HG02642 (cell line): Measurements from ENCODE around the gene HOMER2.
"Not testable (repeated sequence)": the region's sequence is repeated elsewhere in the genome, so short reads cannot be mapped to it uniquely, and the experiment has no call there.

Experiments
- ATAC-seq: cut with Tn5 transposase; IDR thresholded peaks from one replicate; pipeline ENCODE4 v1.9.1; 2021; ENCODE audit warnings: mild to moderate bottlenecking; ENCODE audit not compliant: unreplicated experiment, poor library complexity

HOMER2 gene

GRCh38 chr15:82843566-82843965, 109.0 kb downstream of the HOMER2 start:
- no peak for ATAC-seq

GRCh38 chr15:82840166-82840565, 112.4 kb downstream of the HOMER2 start:
- no peak for ATAC-seq

- no peak for ATAC-seq
Observed at GRCh38 chr15:82839136-82839535, 113.4 kb downstream of the HOMER2 start.

- no peak for ATAC-seq
Observed at GRCh38 chr15:82838096-82838735, 114.3 kb downstream of the HOMER2 start.

GRCh38 chr15:82835391-82835917, 117.1 kb downstream of the HOMER2 start:
- ATAC-seq = no peak

GRCh38 chr15:82833362-82833682, 119.2 kb downstream of the HOMER2 start:
- no peak for ATAC-seq

DNA sequence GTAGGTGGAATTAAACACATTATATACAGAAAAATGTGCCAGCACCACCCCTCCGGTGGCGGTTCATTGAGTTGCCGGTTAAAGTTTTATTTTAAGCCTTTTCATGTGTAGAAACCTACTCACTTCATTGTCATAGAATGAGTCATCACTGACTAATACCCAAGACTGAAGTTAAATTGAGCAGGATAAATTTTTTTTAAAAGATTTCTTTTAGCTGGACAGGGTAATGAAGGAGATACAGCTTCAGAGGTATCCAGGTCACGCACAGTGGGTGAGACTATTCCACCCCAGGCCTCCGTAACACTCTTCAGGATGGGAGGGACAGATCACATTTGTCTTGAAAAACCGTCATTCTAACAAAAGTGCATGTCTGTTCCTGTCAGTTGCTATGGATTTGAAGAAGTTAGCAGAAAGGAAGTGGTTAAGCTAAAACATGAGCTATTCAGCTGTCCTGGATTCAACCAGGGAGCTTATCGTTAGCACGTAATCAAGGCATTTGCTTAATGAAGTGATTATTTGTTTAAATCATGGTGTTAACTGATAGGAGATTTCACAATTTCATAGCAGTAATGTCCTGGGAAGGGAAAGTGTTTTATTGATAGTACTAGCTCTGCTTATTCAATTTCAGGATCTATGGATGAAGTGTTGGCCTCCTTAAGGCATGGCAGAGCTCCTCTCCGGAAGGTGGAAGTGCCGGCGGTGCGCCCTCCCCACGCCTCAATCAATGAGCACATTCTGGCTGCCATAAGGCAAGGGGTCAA, 119.7 kb downstream of the HOMER2 start:
- ATAC-seq = peak; percentile 78

- ATAC-seq = no peak
Observed at GRCh38 chr15:82831894-82832600, 120.5 kb downstream of the HOMER2 start.

DNA sequence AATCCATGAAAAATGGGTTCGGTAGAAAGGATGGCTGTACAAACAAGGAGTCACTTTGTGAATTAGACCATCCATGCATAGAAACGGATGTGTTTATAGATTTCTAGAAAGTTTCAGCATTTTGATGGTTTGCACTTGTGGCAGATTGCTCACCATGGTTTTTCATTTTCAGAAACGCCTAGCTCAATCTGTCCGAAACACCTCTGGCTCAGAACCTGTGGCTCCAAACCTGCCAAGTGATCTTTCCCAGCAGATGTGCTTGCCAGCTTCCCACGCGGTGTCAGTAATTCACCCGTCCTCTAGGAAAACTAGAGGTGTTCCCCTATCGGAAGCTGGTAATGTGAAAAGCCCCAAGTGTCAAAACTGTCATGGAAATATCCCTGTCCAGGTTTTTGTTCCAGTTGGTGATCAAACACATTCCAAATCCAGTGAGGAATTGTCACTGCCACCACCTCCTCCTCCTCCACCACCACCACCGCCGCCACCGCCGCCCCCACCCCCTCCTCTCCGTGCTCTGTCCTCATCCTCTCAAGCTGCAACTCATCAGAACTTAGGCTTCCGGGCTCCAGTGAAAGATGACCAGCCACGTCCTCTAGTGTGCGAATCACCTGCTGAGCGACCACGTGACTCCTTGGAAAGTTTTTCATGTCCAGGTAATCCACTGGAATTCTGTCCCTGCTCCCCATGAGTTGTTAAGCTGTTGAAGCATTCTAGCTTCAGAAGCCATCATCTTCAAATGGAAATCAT, 121.9 kb downstream of the HOMER2 start:
- no peak for ATAC-seq

- no peak for ATAC-seq
Observed at GRCh38 chr15:82829234-82829633, 123.3 kb downstream of the HOMER2 start.

DNA sequence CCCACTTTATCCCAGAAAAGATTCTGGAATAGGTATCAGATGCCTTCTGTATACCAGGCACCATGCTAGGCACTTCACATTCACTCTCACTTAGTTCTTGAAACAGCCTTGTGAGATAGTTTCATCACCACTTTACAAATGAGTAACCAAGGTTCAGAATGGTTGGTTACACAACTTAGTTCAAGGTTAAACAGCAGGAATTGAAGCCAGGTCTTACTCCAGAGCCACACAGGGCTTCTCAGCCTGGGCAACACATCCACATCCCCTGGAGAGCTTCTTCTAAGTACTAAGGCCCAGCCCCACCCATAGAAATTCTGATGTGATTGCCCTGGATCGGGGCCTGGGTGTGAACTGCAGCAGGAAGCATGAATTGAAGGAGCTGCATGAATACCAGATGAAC, 124.4 kb downstream of the HOMER2 start:
- no peak for ATAC-seq

DNA sequence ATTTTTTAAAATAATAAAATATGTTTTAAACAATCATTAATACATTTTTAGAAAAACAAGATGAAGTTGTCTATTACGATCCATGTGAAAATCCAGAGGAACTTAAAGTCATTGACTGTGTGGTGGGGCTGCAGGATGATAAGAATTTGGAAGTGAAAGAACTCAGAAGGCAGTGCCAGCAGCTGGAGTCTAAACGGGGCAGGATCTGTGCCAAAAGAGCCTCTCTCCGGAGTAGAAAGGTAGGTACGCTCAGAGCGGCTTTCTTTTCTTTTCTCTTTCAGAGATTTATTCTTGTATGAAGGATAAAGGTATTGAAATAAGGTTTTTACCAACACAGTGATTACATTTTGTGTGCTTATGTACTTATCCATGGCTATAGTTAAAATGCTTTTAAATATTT, 129.5 kb downstream of the HOMER2 start:
- ATAC-seq = no peak

GRCh38 chr15:82821851-82822250, 130.7 kb downstream of the HOMER2 start:
- not testable (repeated sequence) for ATAC-seq

- not testable (repeated sequence) for ATAC-seq
Observed at GRCh38 chr15:82821396-82821795, 131.1 kb downstream of the HOMER2 start.

DNA sequence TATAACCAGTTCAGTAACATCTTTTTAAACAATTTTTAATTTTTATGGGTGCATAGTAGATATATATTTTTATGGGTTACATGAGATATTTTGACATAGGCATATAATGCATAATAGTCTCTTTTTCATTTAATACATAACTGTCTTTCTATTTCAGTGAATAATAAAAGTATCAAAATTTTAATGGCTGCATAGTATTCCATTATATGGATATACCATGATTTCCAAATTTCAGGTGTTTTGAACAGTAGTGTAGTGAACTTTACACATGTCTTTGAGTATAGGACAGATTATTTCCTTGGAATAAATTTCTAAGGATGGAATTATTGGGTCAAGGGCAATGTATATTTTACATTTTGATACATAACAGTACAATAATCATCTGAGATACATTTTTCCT, 132.4 kb downstream of the HOMER2 start:
- no peak for ATAC-seq

GRCh38 chr15:82812994-82813393, 139.5 kb downstream of the HOMER2 start:
- no peak for ATAC-seq

- ATAC-seq = no peak
Observed at GRCh38 chr15:82810890-82811426, 141.6 kb downstream of the HOMER2 start.

DNA sequence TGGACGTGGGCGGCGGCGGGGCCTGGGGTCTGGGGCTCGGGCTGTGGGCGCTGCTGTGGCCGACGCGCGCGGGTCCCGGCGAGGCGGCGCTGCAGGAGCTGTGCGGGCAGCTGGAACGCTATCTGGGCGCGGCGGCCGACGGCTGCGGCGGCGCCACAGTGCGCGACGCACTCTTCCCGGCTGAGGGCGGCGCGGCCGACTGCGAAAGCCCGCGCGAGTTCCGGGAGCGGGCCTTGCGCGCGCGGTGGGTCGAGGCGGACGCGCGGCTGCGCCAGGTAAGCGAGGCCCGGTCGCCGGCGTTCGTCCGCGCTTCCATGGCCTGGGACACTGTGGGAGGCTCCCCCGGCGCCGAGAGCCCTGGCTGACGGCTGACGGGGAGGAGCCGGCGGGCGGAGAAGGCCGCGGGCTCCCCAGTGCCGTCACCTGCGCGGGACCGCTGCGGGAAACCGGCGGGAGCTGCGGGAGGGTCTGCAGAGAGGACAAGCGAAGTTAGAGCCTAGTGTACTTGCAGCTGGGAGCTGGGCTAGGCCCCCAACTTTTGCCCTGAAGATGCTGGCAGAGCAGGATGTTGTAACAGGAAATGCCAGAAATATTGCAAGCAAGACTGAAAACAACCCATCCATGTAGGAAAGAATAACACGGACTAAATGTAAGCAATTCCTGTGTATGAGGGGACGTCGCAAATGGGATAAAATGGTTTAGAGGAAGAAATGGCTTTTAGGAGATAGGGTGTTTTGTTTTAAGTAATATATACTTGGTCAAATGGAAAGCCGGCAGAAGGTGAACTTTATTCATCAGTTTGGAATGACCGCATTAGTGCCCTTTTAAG, 142.2 kb downstream of the HOMER2 start:
- ATAC-seq = peak; percentile 33

DNA sequence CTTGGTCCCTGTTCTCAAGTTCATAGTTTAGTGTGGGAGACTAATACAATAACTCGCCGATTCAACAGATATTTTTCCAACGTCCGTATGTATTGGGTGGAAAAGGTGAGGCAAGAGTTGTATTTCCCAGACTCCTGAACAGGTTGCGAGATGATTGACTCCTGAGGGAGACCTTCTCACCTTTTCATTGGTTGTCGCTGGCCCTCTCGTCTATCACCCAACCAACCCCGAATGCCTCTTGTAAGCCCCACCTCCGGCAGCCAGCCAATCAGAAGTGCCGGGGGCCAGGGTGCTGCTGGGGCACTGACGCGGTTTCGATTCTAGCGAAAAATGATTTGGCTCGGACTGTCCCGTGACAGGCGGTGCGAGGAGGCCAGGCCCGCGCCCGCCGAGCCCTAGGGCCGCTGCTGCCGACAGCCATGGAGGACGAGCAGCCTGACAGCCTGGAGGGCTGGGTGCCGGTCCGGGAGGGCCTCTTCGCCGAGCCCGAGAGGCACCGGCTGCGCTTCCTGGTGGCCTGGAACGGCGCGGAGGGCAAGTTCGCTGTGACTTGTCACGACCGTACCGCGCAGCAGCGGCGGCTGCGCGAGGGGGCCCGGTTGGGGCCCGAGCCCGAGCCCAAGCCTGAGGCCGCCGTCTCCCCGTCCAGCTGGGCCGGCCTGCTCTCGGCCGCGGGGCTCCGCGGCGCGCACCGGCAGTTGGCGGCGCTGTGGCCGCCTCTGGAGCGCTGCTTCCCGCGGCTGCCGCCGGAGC, 143.0 kb downstream of the HOMER2 start, which contains the start of gene WHAMM:
WHAMM (plus strand) TSS at position 321 of the 753 bp plus-strand sequence; CDS start at position 420, 99 bp downstream.
- peak; percentile 84 for ATAC-seq
